HG03378 (cell line): Measurements from ENCODE around the gene GATA2.

Source experiments
- ATAC-seq: cut with Tn5 transposase; IDR thresholded peaks from one replicate; pipeline ENCODE4 v1.9.1; 2021; ENCODE audit warnings: mild to moderate bottlenecking, moderate library complexity; ENCODE audit not compliant: unreplicated experiment

The GATA2 gene

GRCh38 chr3:128436214-128436613 is 56.8 kb downstream of the GATA2 start:
- no peak for ATAC-seq

DNA sequence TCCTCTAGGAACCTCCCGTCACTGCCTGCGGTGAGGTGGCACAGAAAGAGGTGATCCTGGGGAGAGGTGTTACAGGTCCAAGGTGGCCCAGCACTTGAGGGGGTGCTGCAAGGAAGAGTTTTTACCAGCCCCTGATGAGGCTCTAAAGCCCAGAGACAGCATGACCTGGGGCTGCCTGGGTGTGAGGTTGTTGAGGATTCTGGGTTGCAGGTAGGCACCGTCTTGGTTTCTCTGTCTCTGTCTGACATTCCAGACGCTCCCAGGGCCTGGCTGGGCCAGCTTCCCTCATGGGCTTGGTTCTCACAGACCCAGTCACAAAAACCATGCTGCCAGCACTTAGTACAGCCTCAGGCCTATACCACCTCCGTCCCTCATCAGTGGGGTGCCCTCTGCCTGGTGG is 57.4 kb downstream of the GATA2 start:
- no peak for ATAC-seq

DNA sequence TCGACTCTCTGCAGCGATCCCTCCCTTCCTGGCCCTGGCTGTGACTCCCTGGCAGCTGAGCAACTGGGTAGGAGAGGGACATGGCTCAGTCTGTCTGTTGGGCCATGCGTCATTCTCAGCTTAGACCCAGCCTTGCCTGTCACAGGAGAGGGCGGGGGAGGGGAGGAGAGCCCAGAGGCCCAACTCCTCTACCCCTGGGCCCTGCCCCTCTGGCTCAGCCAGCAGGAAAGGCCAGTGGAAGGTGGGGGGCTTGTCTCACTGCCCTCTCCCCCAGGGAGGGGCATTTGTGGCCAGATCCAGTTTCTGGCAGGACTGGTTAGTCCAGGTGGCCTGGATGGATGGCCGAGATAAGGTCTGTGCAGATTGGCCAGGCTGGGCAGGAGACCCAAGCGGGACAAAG is 57.9 kb downstream of the GATA2 start:
- ATAC-seq, result no peak

DNA sequence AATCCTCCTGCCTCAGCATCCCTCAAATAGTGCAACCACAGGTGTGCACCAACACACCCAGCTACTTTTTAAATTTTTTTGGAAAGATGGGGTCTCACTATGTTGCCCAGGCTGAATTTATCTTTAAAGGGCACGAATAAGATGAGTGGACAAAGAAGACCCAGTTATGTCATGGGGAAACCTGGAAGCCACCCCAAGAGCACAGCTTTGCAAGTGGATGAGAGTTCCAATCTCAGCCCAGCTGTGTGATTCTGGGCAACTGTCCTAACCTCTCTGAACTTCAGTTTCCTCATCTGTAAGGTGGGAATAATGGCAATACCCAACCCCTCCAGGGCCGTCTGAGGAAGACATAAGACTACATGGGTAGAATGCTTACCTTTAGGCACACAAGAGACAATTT is 58.5 kb downstream of the GATA2 start:
- ATAC-seq, result no peak

DNA sequence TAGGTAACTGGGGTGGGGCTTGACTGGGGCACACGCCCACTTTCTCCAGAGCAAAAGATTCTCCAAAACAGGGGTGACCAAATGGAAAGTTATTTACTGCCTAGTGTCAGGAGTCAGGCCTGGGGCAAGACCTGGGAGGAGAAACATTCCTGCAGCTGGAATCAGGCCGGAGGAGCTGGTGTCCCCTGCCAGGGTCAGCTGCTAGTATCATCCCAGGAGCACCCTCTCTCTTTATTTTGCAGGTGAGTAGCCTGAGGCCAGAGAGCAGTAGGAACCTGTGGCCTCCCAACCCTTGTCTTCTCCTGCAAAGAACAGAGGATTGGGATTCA is 59.2 kb downstream of the GATA2 start:
- no peak for ATAC-seq

GRCh38 chr3:128432971-128433836 is 59.8 kb downstream of the GATA2 start:
- no peak for ATAC-seq

- no peak for ATAC-seq
These were observed 60.6 kb downstream of the GATA2 start for GRCh38 chr3:128432301-128432970.

GRCh38 chr3:128431803-128432300 is 61.1 kb downstream of the GATA2 start:
- ATAC-seq, result no peak

DNA sequence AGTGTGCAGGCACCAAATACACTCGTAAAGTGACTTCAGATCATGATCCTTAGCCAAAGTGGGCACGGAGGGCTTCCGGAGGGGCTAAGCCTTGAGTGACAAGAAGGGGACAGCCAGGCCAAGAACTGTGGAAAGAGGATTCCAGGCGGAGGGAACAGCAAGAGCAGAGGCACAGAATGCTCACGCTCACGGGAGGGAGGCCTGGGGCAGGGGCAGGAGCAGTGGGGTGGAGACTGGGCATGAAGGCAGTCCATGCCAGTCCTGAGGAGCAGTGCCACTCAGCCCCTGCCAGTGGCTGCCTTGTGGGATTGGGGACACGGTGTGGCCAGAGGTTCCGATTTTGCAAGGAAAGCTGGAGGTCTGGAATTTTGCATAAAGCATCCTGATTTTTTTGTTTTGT is 62.3 kb downstream of the GATA2 start:
- ATAC-seq, result no peak

GRCh38 chr3:128430301-128430700 is 62.7 kb downstream of the GATA2 start:
- no peak for ATAC-seq

GRCh38 chr3:128429751-128430150 is 63.2 kb downstream of the GATA2 start:
- ATAC-seq, result no peak
